CD4-positive, alpha-beta memory T cell (primary cell): ENCODE data around the gene ZNF407. TPM values are rescaled to one million over a fixed set of nuclear protein-coding genes. Genes with fewer than 3 reads are reported as not detected.
A peak's percentile ranks its signal among the peaks of the same experiment; 100 is the strongest.

ENCODE experiments used
- CTCF ChIA-PET: fragments of 350-600 bp; sonication (Branson Sonifier 250); formaldehyde crosslinking; loops from one replicate; lab custom pipeline; 2021; ENCODE audit warnings: inconsistent platforms; ENCODE audit not compliant: partially characterized antibody; lab: Charles Lee
- POLR2A ChIA-PET: fragments of 350-600 bp; sonication (Branson Sonifier 250); formaldehyde crosslinking; loops from one replicate; lab custom pipeline; 2021; ENCODE audit not compliant: partially characterized antibody; lab: Charles Lee
- DNase-seq, 5 donors: peaks; one replicate each; pipeline versions ENCODE4 v3.0.0 to v3.0.0-alpha.2; 2020 to 2022; ENCODE audit warnings: mixed read lengths in 1 of 5
- H3K27ac ChIP-seq: one replicate; pipeline ENCODE4 v1.7.0; 2013; ENCODE audit warnings: low read depth, low read length
- H3K27me3 ChIP-seq: 2 replicates; pipeline ENCODE4 v1.7.0; 2013; ENCODE audit warnings: mild to moderate bottlenecking, low read length, moderate library complexity; ENCODE audit not compliant: insufficient read depth
- H3K36me3 ChIP-seq: 2 replicates; pipeline ENCODE4 v1.7.0; 2013; ENCODE audit warnings: mild to moderate bottlenecking, low read length, moderate library complexity; ENCODE audit not compliant: insufficient read depth
- H3K4me1 ChIP-seq: 2 replicates; pipeline ENCODE4 v1.7.0; 2013; ENCODE audit warnings: mild to moderate bottlenecking, low read length, moderate library complexity; ENCODE audit not compliant: insufficient read depth
- H3K4me3 ChIP-seq, 2 donors: one replicate each; pipeline ENCODE4 v1.7.0; 2013; ENCODE audit warnings: low read length in 2 of 2, mild to moderate bottlenecking in 1 of 2
- H3K9me3 ChIP-seq, 2 donors: one replicate each; pipeline ENCODE4 v1.7.0; 2013; ENCODE audit warnings: low read length in 2 of 2, control low read depth in 1 of 2; ENCODE audit not compliant: control insufficient read depth in 1 of 2
- H3K27ac Mint-ChIP-seq, 7 donors: one replicate each; pipeline ENCODE4 v1.8.0; 2020 to 2021; ENCODE audit warnings: mixed read lengths in 7 of 7, mild to moderate bottlenecking in 6 of 7, inconsistent platforms in 3 of 7, moderate library complexity in 3 of 7
- H3K27me3 Mint-ChIP-seq, 2 donors: one replicate each; pipeline ENCODE4 v1.8.0; 2020 to 2021; ENCODE audit warnings: mixed read lengths in 2 of 2
- H3K36me3 Mint-ChIP-seq, 2 donors: one replicate each; pipeline ENCODE4 v1.8.0; 2020 to 2021; ENCODE audit warnings: mixed read lengths in 2 of 2, inconsistent platforms in 1 of 2, mild to moderate bottlenecking in 1 of 2
- H3K4me1 Mint-ChIP-seq, 4 donors: one replicate each; pipeline ENCODE4 v1.8.0; 2020 to 2021; ENCODE audit warnings: mixed read lengths in 4 of 4, mild to moderate bottlenecking in 1 of 4
- H3K4me3 Mint-ChIP-seq, 8 donors: one replicate each; pipeline ENCODE4 v1.8.0; 2020 to 2021; ENCODE audit warnings: mixed read lengths in 8 of 8, mild to moderate bottlenecking in 7 of 8, moderate library complexity in 6 of 8, inconsistent platforms in 3 of 8
- H3K9me3 Mint-ChIP-seq, 8 donors: one replicate each; pipeline ENCODE4 v1.8.0; 2020 to 2021; ENCODE audit warnings: mixed read lengths in 8 of 8, mild to moderate bottlenecking in 5 of 8, inconsistent platforms in 3 of 8, moderate library complexity in 1 of 8
- intact Hi-C: fragments of 100-400 bp; cut with micrococcal nuclease; formaldehyde crosslinking; loops from one replicate; pipeline ENCODE4 v1.15.1; 2023
- polyA plus RNA-seq, 2 donors: library from polyadenylated mRNA; unstranded; fragments of 300-500 nt; fragmentation: Illumina TruSeq; gene quantifications; one replicate each; pipeline ENCODE4 v1.2.3, GENCODE V29; 2021
- total RNA-seq, 2 experiments: library from RNA; stranded (reverse); gene quantifications; one replicate each; pipeline ENCODE4 v1.2.3, GENCODE V29; 2021

The ZNF407 gene
- total and polyA plus RNA-seq, 4 experiments from 2014 or later: 1.8 to 26.9 (median 15.3) TPM

DNA sequence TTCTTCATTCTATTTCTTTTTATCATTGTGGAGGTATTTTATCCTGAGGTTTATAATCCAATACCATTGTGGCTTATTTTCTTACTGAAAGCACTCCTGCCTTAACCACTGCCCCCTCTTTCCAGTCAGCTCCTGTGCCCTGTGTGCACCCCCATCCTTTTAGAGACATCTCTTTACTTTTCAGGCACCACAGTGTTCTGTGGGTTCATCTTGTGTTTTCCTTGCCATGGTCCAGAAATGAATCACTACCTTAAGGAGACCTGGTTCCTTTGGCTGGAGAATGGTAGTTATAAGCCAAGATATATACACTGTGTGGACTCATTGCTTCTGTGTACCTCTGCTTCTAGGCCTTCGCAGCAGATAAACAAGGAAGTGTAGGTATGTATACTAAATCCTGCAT, 332.9 kb downstream of the ZNF407 start:
- intact Hi-C loops: no loop called here
- Histone ChIP-seq H3K4me1 (no peaks in the 10 kb centered on the region), H3K9me3 (no peaks in the 10 kb centered on the region), H3K27ac (no peak overlapping the region), H3K36me3 (no peaks in the 10 kb centered on the region), H3K4me3 (no peak overlapping the region), H3K27me3 (no peaks in the 10 kb centered on the region)
- peak overlapping the region in 1 of 7 donors; percentile 38 for H3K27ac Mint-ChIP-seq
- H3K27me3 Mint-ChIP-seq: no peaks in the 10 kb centered on the region
- ChIA-PET POLR2A (no interaction called here), CTCF (no interaction called here)
- DNase-seq: no peak
- no peak overlapping the region for H3K4me3 Mint-ChIP-seq
- H3K36me3 Mint-ChIP-seq: peaks cover 3 to 16% of the 10 kb centered on the region in 2 donors
- H3K4me1 Mint-ChIP-seq: peaks cover 0 to 2% (median under 1%) of the 10 kb centered on the region in 4 donors
- no peaks in the 10 kb centered on the region for H3K9me3 Mint-ChIP-seq

DNA sequence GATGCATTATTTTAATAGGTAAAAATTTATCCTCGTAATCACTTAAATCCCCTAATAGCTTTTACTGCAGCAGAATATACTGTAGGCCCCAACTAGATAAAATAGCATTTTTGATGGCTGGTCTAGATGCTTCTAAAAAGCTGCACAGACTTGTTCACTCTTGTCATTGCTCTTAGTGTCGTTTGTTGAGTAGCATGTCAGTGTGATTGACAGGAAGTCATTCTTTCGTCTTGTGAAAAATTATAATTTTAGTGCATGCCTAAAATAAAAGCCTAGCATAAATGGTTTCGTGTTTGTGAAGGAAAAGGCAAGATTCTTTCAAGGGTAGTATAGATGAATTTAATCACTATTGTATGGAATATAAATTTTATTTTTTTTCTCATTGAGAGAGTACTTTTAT, 336.3 kb downstream of the ZNF407 start:
- H3K36me3 Mint-ChIP-seq: peaks cover 0 to 16% of the 10 kb centered on the region in 2 donors
- CTCF ChIA-PET: interaction anchor here (0.7 kb wide), 1 partner anchor 1868 kb away, joined by 3 read pairs; no protein-coding TSS in a partner anchor
- no peaks in the 10 kb centered on the region for H3K27me3 Mint-ChIP-seq
- no peaks in the 10 kb centered on the region for H3K9me3 Mint-ChIP-seq
- no peak for DNase-seq
- Histone ChIP-seq H3K9me3 (no peaks in the 10 kb centered on the region), H3K36me3 (no peaks in the 10 kb centered on the region), H3K27ac (no peak overlapping the region), H3K4me3 (no peak overlapping the region), H3K27me3 (no peaks in the 10 kb centered on the region), H3K4me1 (no peaks in the 10 kb centered on the region)
- H3K4me3 Mint-ChIP-seq: no peak overlapping the region
- peaks cover 0 to 4% (median under 1%) of the 10 kb centered on the region in 4 donors for H3K4me1 Mint-ChIP-seq
- POLR2A ChIA-PET: no interaction called here
- no peak overlapping the region for H3K27ac Mint-ChIP-seq
- intact Hi-C loops: no loop called here

DNA sequence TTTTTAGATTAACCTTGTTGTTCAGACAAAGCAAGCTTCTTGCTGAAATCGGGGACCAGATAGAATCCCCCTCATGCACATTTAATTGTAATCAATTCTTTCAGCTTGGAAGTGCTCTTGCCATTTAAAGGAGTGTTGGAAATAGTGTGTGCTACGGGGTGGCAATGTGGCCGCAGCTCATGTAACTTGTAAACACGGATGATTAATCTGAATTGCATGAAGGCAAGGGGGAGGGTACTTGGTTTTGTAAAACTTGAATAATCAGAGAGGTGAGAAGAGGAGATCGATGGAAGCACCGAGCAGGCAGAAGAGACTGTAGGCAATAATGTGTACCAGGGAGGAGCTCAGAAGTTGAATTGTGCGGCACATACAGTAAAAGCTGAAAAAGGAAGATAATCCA, 337.8 kb downstream of the ZNF407 start:
- POLR2A ChIA-PET: interaction anchor here (1.1 kb wide), 1 partner anchor 15 kb away, joined by 4 read pairs; no protein-coding TSS in a partner anchor
- Histone ChIP-seq H3K4me3 (no peak overlapping the region), H3K27ac (no peak overlapping the region), H3K27me3 (no peaks in the 10 kb centered on the region), H3K4me1 (no peaks in the 10 kb centered on the region), H3K36me3 (no peaks in the 10 kb centered on the region), H3K9me3 (no peaks in the 10 kb centered on the region)
- Mint-ChIP-seq H3K27ac (peak overlapping the region in 1 of 7 donors; percentile 54), H3K27me3 (no peaks in the 10 kb centered on the region), H3K9me3 (no peaks in the 10 kb centered on the region), H3K4me3 (no peak overlapping the region), H3K36me3 (peaks cover 0 to 14% of the 10 kb centered on the region in 2 donors), H3K4me1 (peaks cover 0 to 5% (median 3%) of the 10 kb centered on the region in 4 donors)
- CTCF ChIA-PET: interaction anchor here (1.7 kb wide), 1 partner anchor 13 kb away, joined by 4 read pairs; no protein-coding TSS in a partner anchor
- intact Hi-C loops: no loop called here
- DNase-seq: no peak

GRCh38 chr18:74936343-74936742, 338.7 kb downstream of the ZNF407 start:
- no peak for DNase-seq
- Histone ChIP-seq H3K4me1 (no peaks in the 10 kb centered on the region), H3K4me3 (no peak overlapping the region), H3K9me3 (no peaks in the 10 kb centered on the region), H3K27ac (no peak overlapping the region), H3K36me3 (no peaks in the 10 kb centered on the region), H3K27me3 (no peaks in the 10 kb centered on the region)
- Mint-ChIP-seq H3K27ac (no peak overlapping the region), H3K4me1 (peaks cover 3 to 9% (median 6%) of the 10 kb centered on the region in 4 donors), H3K4me3 (no peak overlapping the region), H3K27me3 (no peaks in the 10 kb centered on the region), H3K36me3 (peaks cover 0 to 11% of the 10 kb centered on the region in 2 donors), H3K9me3 (no peaks in the 10 kb centered on the region)
- ChIA-PET POLR2A (no interaction called here), CTCF (interaction anchor here (1.7 kb wide), 1 partner anchor 12 kb away, joined by 4 read pairs; no protein-coding TSS in a partner anchor)
- intact Hi-C loops: no loop called here

GRCh38 chr18:74937291-74937690, 339.6 kb downstream of the ZNF407 start:
- Histone ChIP-seq H3K4me1 (peaks cover 9% of the 10 kb centered on the region), H3K36me3 (no peaks in the 10 kb centered on the region), H3K27ac (no peak overlapping the region), H3K27me3 (no peaks in the 10 kb centered on the region), H3K4me3 (no peak overlapping the region), H3K9me3 (no peaks in the 10 kb centered on the region)
- Mint-ChIP-seq H3K27me3 (no peaks in the 10 kb centered on the region), H3K27ac (no peak overlapping the region), H3K36me3 (peaks cover 0 to 8% of the 10 kb centered on the region in 2 donors), H3K9me3 (no peaks in the 10 kb centered on the region), H3K4me1 (peaks cover 12 to 19% (median 13%) of the 10 kb centered on the region in 4 donors), H3K4me3 (no peak overlapping the region)
- CTCF ChIA-PET: no interaction called here
- DNase-seq: no peak
- intact Hi-C loops: no loop called here
- POLR2A ChIA-PET: no interaction called here

DNA sequence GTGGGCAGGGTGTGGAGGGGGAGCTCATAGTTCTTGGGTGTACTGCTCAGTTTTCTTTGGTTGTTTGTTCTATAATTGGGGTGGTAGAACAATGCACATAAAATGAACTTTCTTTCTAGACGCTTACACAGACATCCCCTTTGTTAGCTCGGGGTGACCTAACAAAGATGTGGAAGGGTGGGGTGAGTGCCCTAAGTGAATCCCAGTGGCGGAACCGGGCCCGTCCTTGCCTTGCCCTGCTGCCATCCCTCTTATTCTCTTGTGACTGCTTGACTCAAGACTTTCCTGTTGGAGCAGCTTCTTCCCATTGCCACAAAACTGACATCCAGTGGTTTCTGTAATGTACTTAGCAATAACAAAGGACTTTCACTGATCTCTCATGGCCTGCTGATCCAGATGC, 343.2 kb downstream of the ZNF407 start:
- Mint-ChIP-seq H3K4me1 (peaks cover 13 to 34% (median 19%) of the 10 kb centered on the region in 4 donors), H3K9me3 (no peaks in the 10 kb centered on the region), H3K36me3 (no peaks in the 10 kb centered on the region), H3K27me3 (no peaks in the 10 kb centered on the region), H3K27ac (peak overlapping the region in 1 of 7 donors; percentile 62), H3K4me3 (no peak overlapping the region)
- Histone ChIP-seq H3K4me3 (no peak overlapping the region), H3K27me3 (no peaks in the 10 kb centered on the region), H3K9me3 (no peaks in the 10 kb centered on the region), H3K27ac (no peak overlapping the region), H3K36me3 (no peaks in the 10 kb centered on the region), H3K4me1 (peaks cover 16% of the 10 kb centered on the region)
- ChIA-PET CTCF (interaction anchor here (1.2 to 1.7 kb wide), 2 partner anchors 27 to 55 kb away, joined by 3 read pairs; no protein-coding TSS in a partner anchor), POLR2A (no interaction called here)
- intact Hi-C loops: loop anchor here (5.0 kb wide), 1 partner anchor 444 kb away; the partner anchor contains the start of gene CNDP2
- no peak for DNase-seq

- H3K27ac ChIP-seq: peak overlapping the region; percentile 20
- no peaks in the 10 kb centered on the region for H3K27me3 ChIP-seq
- H3K4me1 Mint-ChIP-seq: peaks cover 13 to 34% (median 18%) of the 10 kb centered on the region in 4 donors
- no peaks in the 10 kb centered on the region for H3K9me3 Mint-ChIP-seq
- H3K4me3 Mint-ChIP-seq: peak overlapping the region; percentile 38 to 85 (median 78)
- H3K4me3 ChIP-seq: no peak overlapping the region
- CTCF ChIA-PET: interaction anchor here (0.9 kb wide), 1 partner anchor 66 kb away, joined by 4 read pairs; no protein-coding TSS in a partner anchor
- no peaks in the 10 kb centered on the region for H3K27me3 Mint-ChIP-seq
- H3K9me3 ChIP-seq: no peaks in the 10 kb centered on the region
- peak overlapping the region; percentile 29 to 91 (median 81) for H3K27ac Mint-ChIP-seq
- no peaks in the 10 kb centered on the region for H3K36me3 Mint-ChIP-seq
- H3K4me1 ChIP-seq: peaks cover 16% of the 10 kb centered on the region
- POLR2A ChIA-PET: interaction anchor here (1.3 kb wide), 1 partner anchor 9 kb away, joined by 4 read pairs; no protein-coding TSS in a partner anchor
- intact Hi-C loops: loop anchor here (5.0 kb wide), 1 partner anchor 445 kb away; the partner anchor contains the start of gene CNDP2
- DNase-seq: peak; percentile 18 to 56 (median 23)
- H3K36me3 ChIP-seq: no peaks in the 10 kb centered on the region
Observed at GRCh38 chr18:74942319-74942910, 344.7 kb downstream of the ZNF407 start.
